Neural crest cell (in vitro differentiated cells): ENCODE measurements around the gene LTB. TPM values are rescaled to one million over a fixed set of nuclear protein-coding genes. Genes with fewer than 3 reads are reported as not detected.

Experiments used
- DNase-seq: peaks from one replicate; pipeline ENCODE4 v3.0.0; 2021; ENCODE audit warnings: low read depth, mixed read lengths, low spot score
- H3K27ac Mint-ChIP-seq: one replicate; pipeline ENCODE4 v1.8.0; 2021; ENCODE audit warnings: mild to moderate bottlenecking, mixed read lengths; ENCODE audit not compliant: unreplicated experiment
- H3K27me3 Mint-ChIP-seq: 2 replicates; pipeline ENCODE4 v1.8.0; 2021; ENCODE audit warnings: low read depth, mild to moderate bottlenecking, mixed read lengths
- H3K36me3 Mint-ChIP-seq: 2 replicates; pipeline ENCODE4 v1.8.0; 2021; ENCODE audit warnings: low read depth, mild to moderate bottlenecking, mixed read lengths
- H3K4me1 Mint-ChIP-seq: 2 replicates; pipeline ENCODE4 v1.8.0; 2021; ENCODE audit warnings: mixed read lengths
- H3K4me3 Mint-ChIP-seq: one replicate; pipeline ENCODE4 v1.8.0; 2021; ENCODE audit warnings: mild to moderate bottlenecking, mixed read lengths
- H3K9me3 Mint-ChIP-seq: 2 replicates; pipeline ENCODE4 v1.8.0; 2021; ENCODE audit warnings: mixed read lengths
- total RNA-seq: library from RNA; stranded (reverse); gene quantifications from 2 replicates; pipeline ENCODE4 v1.2.1, GENCODE V29; 2021
- TF ChIP-seq, protein P1 (sequence below): fragments of 200-600 bp; sonication (generic); conservative IDR thresholded peaks from 2 replicates; pipeline ENCODE4 v1.5.0; 2021; ENCODE audit warnings: antibody characterized with exemption, mild to moderate bottlenecking

LTB gene
- total RNA-seq, 1 donor from 2014 or later: not detected

GRCh38 chr6:31621320-31621939 is 39.2 kb upstream of the LTB start:
- H3K36me3 Mint-ChIP-seq: peaks cover 27% of the 10 kb centered on the region
- H3K27ac Mint-ChIP-seq: peak overlapping the region; percentile 97
- no peaks in the 10 kb centered on the region for H3K9me3 Mint-ChIP-seq
- peak overlapping the region; percentile 96 for H3K4me3 Mint-ChIP-seq
- peaks cover 35% of the 10 kb centered on the region for H3K4me1 Mint-ChIP-seq
- TF ChIP-seq, protein P1, sequence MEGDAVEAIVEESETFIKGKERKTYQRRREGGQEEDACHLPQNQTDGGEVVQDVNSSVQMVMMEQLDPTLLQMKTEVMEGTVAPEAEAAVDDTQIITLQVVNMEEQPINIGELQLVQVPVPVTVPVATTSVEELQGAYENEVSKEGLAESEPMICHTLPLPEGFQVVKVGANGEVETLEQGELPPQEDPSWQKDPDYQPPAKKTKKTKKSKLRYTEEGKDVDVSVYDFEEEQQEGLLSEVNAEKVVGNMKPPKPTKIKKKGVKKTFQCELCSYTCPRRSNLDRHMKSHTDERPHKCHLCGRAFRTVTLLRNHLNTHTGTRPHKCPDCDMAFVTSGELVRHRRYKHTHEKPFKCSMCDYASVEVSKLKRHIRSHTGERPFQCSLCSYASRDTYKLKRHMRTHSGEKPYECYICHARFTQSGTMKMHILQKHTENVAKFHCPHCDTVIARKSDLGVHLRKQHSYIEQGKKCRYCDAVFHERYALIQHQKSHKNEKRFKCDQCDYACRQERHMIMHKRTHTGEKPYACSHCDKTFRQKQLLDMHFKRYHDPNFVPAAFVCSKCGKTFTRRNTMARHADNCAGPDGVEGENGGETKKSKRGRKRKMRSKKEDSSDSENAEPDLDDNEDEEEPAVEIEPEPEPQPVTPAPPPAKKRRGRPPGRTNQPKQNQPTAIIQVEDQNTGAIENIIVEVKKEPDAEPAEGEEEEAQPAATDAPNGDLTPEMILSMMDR: no peak
- no peak for DNase-seq
- H3K27me3 Mint-ChIP-seq: no peaks in the 10 kb centered on the region

DNA sequence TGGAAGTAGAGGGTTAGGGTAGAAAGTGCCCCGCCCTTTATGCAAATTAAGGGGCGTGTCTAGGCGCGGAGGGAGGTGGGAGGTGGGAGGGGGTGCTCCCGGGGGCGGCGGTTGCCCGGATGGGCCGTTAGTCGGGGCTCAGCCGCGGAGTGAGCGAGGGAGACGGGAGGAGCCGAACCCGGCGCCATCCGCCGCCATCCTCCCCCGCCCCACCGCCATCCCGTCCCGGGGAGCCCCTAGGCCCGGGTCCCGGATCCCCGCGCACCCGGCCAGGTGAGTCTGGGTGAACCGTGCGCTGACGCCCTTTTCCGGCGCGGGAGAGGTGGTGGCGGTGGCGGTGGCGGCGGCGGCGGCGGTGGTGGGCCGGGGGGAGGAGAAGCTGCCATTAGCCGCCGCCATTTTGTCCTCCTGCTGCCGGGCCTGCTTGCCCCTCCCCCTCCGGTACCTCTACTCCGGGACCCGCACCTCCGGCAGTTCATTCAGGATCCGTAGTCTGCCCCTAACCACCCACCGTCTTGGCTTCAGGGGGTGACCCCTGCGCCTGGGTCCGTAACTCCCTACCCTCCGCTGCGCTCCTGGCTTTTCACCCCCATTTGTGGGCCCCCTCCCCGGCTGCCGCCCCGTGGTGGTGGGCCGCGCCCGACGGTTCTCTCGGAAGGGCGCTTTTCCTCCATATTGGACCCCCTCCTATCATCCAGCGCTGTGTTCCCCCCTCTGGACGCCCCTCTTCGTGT is 38.5 kb upstream of the LTB start, which contains the start of gene PRRC2A:
Gene PRRC2A (plus strand): TSS at position 130 of the 734 bp plus-strand sequence. CDS start 2,075 bp downstream, outside the sequence.
- peak within 1 kb of the TSS; percentile 96 for H3K4me3 Mint-ChIP-seq
- peak within 1 kb of the TSS; percentile 97 for H3K27ac Mint-ChIP-seq
- peaks cover 35% of the 10 kb centered on the region for H3K4me1 Mint-ChIP-seq
- peaks cover 23% of the 10 kb centered on the region for H3K36me3 Mint-ChIP-seq
- TF ChIP-seq, protein P1: no peak
- no peaks in the 10 kb centered on the region for H3K9me3 Mint-ChIP-seq
- no peaks in the 10 kb centered on the region for H3K27me3 Mint-ChIP-seq
- peak; percentile 74 for DNase-seq

DNA sequence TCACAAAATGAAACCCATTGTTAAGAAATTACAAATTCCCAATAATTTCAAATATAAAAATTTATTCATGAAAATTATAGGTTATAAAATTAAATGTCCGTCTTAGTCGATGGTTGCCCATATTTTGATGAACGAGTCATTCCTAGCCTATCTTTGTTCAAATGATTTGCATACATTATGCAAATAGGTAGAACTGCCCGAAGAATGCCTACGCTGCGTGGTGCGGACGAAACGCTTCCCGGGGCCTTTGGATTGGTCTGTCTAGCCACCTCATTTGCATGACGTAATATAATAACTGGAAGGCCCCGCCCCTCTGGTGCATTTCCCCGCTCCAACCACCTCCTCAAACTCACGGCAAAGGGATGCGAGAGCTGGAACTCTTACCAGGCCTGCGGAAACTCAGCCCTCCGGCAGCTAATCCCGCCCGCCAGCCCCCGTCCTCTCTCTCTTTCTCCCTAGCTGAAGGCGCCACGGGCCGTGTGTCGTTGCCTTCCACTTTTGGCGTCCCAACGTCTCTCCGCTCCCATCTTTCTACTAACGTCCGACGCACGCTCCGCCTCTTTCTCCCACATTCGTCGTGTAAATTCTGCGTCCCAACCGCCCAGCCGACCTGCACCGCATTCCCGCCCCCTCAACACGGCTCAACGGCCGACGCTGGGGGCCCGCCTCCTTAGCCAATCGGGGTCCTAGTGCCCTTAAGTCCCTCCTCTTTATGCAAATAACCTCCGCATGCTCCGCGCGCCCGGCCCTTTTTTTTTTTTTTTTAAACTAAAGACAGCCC is 37.8 kb upstream of the LTB start:
- Mint-ChIP-seq H3K4me3 (peak overlapping the region; percentile 89), H3K9me3 (no peaks in the 10 kb centered on the region), H3K27me3 (no peaks in the 10 kb centered on the region), H3K27ac (peak overlapping the region; percentile 96), H3K4me1 (peaks cover 35% of the 10 kb centered on the region), H3K36me3 (peaks cover 19% of the 10 kb centered on the region)
- peak; percentile 91 for DNase-seq
- TF ChIP-seq, protein P1: no peak

DNA sequence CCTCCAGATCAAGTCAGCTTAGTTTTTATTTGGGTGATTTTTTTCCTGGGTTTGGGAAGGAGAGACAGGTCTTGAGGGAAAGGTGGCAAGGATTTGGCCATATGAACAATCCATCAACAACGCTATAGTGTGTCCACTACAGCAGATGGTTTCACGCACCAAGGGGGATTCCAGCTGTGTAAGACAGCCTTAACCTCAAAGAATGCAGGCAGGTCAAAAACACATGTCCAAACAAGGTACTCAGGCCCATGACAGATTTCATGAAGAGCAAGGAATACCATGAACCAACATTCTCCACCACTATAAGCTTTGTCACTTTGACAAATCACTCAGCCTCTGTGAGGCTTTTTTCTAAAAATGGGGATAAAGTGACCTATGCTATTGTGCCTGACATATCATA is 34.8 kb upstream of the LTB start:
- TF ChIP-seq, protein P1: no peak
- H3K27ac Mint-ChIP-seq: no peak overlapping the region
- peaks cover 7% of the 10 kb centered on the region for H3K36me3 Mint-ChIP-seq
- DNase-seq: no peak
- peaks cover 22% of the 10 kb centered on the region for H3K4me1 Mint-ChIP-seq
- peak overlapping the region; percentile 71 for H3K4me3 Mint-ChIP-seq
- no peaks in the 10 kb centered on the region for H3K9me3 Mint-ChIP-seq
- no peaks in the 10 kb centered on the region for H3K27me3 Mint-ChIP-seq

GRCh38 chr6:31615748-31616147 is 33.5 kb upstream of the LTB start:
- peaks cover 13% of the 10 kb centered on the region for H3K4me1 Mint-ChIP-seq
- H3K27ac Mint-ChIP-seq: no peak overlapping the region
- no peak for DNase-seq
- H3K9me3 Mint-ChIP-seq: no peaks in the 10 kb centered on the region
- TF ChIP-seq, protein P1: no peak
- H3K36me3 Mint-ChIP-seq: peaks cover 2% of the 10 kb centered on the region
- H3K4me3 Mint-ChIP-seq: no peak overlapping the region
- H3K27me3 Mint-ChIP-seq: no peaks in the 10 kb centered on the region
